K562 (cell line): ENCODE data around the gene MAP3K6. TPM values are rescaled to one million over a fixed set of nuclear protein-coding genes. Genes with fewer than 3 reads are reported as not detected.

ENCODE experiments used
- ATAC-seq: fragments of 200-7000 bp; cut with Tn5 transposase; 3 replicates; pipeline ENCODE4 v1.9.1; 2020; ENCODE audit warnings: moderate library complexity
- BruUV-seq: library from RNA; stranded (reverse); fragments of 400-500 nt; replicated peaks from 2 replicates; lab custom pipeline; 2021; lab: Mats Ljungman, UMichigan
- CTCF ChIA-PET: fragments of 300-600 bp; formaldehyde crosslinking; extraction: SDS; loops from one replicate; lab custom pipeline; 2021; ENCODE audit warnings: low intra/inter-chr PET ratio; lab: Yijun Ruan, JAX
- POLR2A ChIA-PET: fragments of 300-600, 350-650 bp; sonication (Branson Sonifier 250); formaldehyde crosslinking; extraction: SDS; loops from one replicate; lab custom pipeline; 2021; ENCODE audit warnings: antibody characterized with exemption, inconsistent platforms; lab: Yijun Ruan, JAX
- DNase-seq, 4 experiments: peaks; one replicate each; pipeline versions ENCODE4 v3.0.0 to v3.0.0-alpha.2; 2011 to 2018; ENCODE audit warnings: low spot score in 3 of 4, mixed read lengths in 3 of 4; ENCODE audit errors: extremely low read depth in 1 of 4
- FAIRE-seq: peaks from 2 replicates; lab custom pipeline; 2011; peaks lifted over from hg19 to GRCh38; lab: Jason Lieb, UNC
- H2AFZ ChIP-seq: 2 replicates; pipeline ENCODE4 v1.6.0; 2011; ENCODE audit warnings: low read depth, low read length, control low read depth, inconsistent platforms
- H3K27ac ChIP-seq: fragments of 200-600 bp; 3 replicates; pipeline ENCODE4 v1.8.0; 2011; ENCODE audit warnings: low read depth, mild to moderate bottlenecking, control low read depth, inconsistent platforms, low read length, moderate library complexity, mixed read lengths; ENCODE audit errors: extremely low read depth
- H3K27me3 ChIP-seq, 2 experiments: fragments of 300-600 bp in 1 of 2; 2 replicates in 1 of 2; 3 replicates in 1 of 2; pipeline versions ENCODE4 v1.6.0 to v1.8.0; 2011; ENCODE audit warnings: inconsistent platforms in 2 of 2, low read length in 2 of 2, mild to moderate bottlenecking in 1 of 2, mixed read lengths in 1 of 2, moderate library complexity in 1 of 2; ENCODE audit not compliant: control insufficient read depth in 2 of 2, insufficient read depth in 2 of 2
- H3K36me3 ChIP-seq: fragments of 300-600 bp; 3 replicates; pipeline ENCODE4 v1.8.0; 2011; ENCODE audit warnings: mild to moderate bottlenecking, low read length, inconsistent platforms; ENCODE audit not compliant: control insufficient read depth, insufficient read depth
- H3K4me1 ChIP-seq, 2 experiments: fragments of 200-600 bp in 1 of 2; replicated peaks in 1 of 2; 2 replicates in 1 of 2; 3 replicates in 1 of 2; pipeline versions ENCODE4 v1.5.1 to v1.8.0; 2011; ENCODE audit warnings: inconsistent platforms in 2 of 2, low read length in 2 of 2, mild to moderate bottlenecking in 1 of 2, mixed read lengths in 1 of 2, moderate library complexity in 1 of 2; ENCODE audit not compliant: control insufficient read depth in 2 of 2, insufficient read depth in 2 of 2
- H3K4me2 ChIP-seq: 2 replicates; pipeline ENCODE4 v1.6.1; 2011; ENCODE audit warnings: low read length, control low read depth, inconsistent platforms, mixed read lengths; ENCODE audit not compliant: insufficient read depth
- H3K4me3 ChIP-seq: fragments of 200-600 bp; sonication (generic), shearing (Covaris generic); 2 replicates; pipeline ENCODE4 v1.5.1; 2016; ENCODE audit warnings: control low read depth, inconsistent platforms
- H3K79me2 ChIP-seq: fragments of 200-600 bp; 3 replicates; pipeline ENCODE4 v1.8.0; 2011; ENCODE audit warnings: low read length, inconsistent platforms; ENCODE audit not compliant: control insufficient read depth, insufficient read depth
- H3K9ac ChIP-seq, 2 experiments: 2 replicates each; pipeline versions ENCODE4 v1.6.0 to v1.6.1; 2011; ENCODE audit warnings: low read depth in 2 of 2, low read length in 2 of 2, control low read depth in 1 of 2, inconsistent platforms in 1 of 2, mild to moderate bottlenecking in 1 of 2, mixed read lengths in 1 of 2; ENCODE audit not compliant: insufficient read depth in 1 of 2
- H3K9me1 ChIP-seq: one replicate; pipeline ENCODE4 v1.6.0; 2011; ENCODE audit warnings: inconsistent platforms, mild to moderate bottlenecking, low read length, moderate library complexity; ENCODE audit not compliant: control insufficient read depth, insufficient read depth
- H3K9me3 ChIP-seq: replicated peaks from 2 replicates; pipeline ENCODE4 v1.5.1; 2011; ENCODE audit warnings: low read depth, low read length, inconsistent platforms; ENCODE audit not compliant: control insufficient read depth, insufficient read depth
- H4K20me1 ChIP-seq: replicated peaks from 2 replicates; pipeline ENCODE4 v1.6.1; 2011; ENCODE audit warnings: low read length, inconsistent platforms, mixed read lengths; ENCODE audit not compliant: control insufficient read depth, insufficient read depth
- CBX1 ChIP-seq: sonication (generic); IDR thresholded peaks from 2 replicates; pipeline ENCODE4 v1.6.1; 2016; ENCODE audit warnings: antibody characterized with exemption, low read depth, mild to moderate bottlenecking
- ESRRA ChIP-seq: fragments of 450-650 bp; IDR thresholded peaks from 2 replicates; pipeline ENCODE4 v1.6.1; 2014; ENCODE audit warnings: low read depth, mild to moderate bottlenecking, moderate library complexity, borderline replicate concordance
- NFIC ChIP-seq: fragments of 450-650 bp; IDR thresholded peaks from 2 replicates; pipeline ENCODE4 v1.6.1; 2017; ENCODE audit warnings: mild to moderate bottlenecking, inconsistent platforms
- NRF1 ChIP-seq, 2 experiments: fragments of 450-650 bp; IDR thresholded peaks in 1 of 2; conservative IDR thresholded peaks in 1 of 2; 2 replicates each; pipeline ENCODE4 v1.6.1; 2014; ENCODE audit warnings: mild to moderate bottlenecking in 2 of 2
- SAP30 ChIP-seq: fragments of 200-600 bp; sonication (generic); IDR thresholded peaks from 2 replicates; pipeline ENCODE4 v1.6.1; 2012; ENCODE audit warnings: borderline replicate concordance, low read depth, mild to moderate bottlenecking, moderate library complexity, low read length, control low read depth, inconsistent platforms; ENCODE audit not compliant: insufficient read depth, poor library complexity, severe bottlenecking
- WGBS: fragments of 100-300 bp; shearing (Covaris generic); methylation state at CpG from one replicate; pipeline ENCODE4 v1.1.6; 2016; ENCODE audit warnings: low coverage, mixed read lengths; ENCODE audit not compliant: insufficient coverage; ENCODE audit errors: missing lambda C conversion rate; 5-methylcytosine and 5-hydroxymethylcytosine counted together
- in situ Hi-C: fragments of 300-500 bp; cut with MboI; formaldehyde crosslinking; loops from 4 replicates; pipeline ENCODE4 v1.15.0; 2018; ENCODE audit warnings: inconsistent platforms, mixed read lengths
- intact Hi-C: fragments of 100-400 bp; cut with micrococcal nuclease; formaldehyde crosslinking; loops from 2 replicates; pipeline ENCODE4 v1.14.2; 2022
- polyA plus RNA-seq, 8 experiments: library from polyadenylated mRNA; depleted of rRNA in 4 of 8; stranded (reverse) in 5 of 8; unstranded in 3 of 8; fragments of >200 nt; fragmentation: Nextera tagmentation in 2 of 8; fragmentation: Illumina TruSeq in 1 of 8; extraction: Ambion mirVana in 2 of 8; extraction: Trizol in 1 of 8; gene quantifications; 2 replicates each; pipeline versions ENCODE4 v1.2.1 to v1.2.3, GENCODE V29; 2011 to 2014; ENCODE audit warnings: inconsistent platforms in 1 of 8, missing spikeins in 1 of 8
- total RNA-seq, 7 experiments: library from RNA; depleted of rRNA in 6 of 7; stranded (reverse); fragments of >200 nt in 6 of 7; fragmentation: Illumina TruSeq in 2 of 7; extraction: Trizol in 2 of 7; gene quantifications; 2 replicates each; pipeline versions ENCODE4 v1.2.1 to v1.2.3, GENCODE V29; 2011 to 2021; ENCODE audit warnings: low replicate concordance in 1 of 7

The MAP3K6 gene
- total and polyA plus RNA-seq, 9 of the 15 experiments (the other 6 are each of a cell fraction or from before 2014, with no cell fraction given), result 0.99 to 21.9 (median 7.0) TPM

- intact Hi-C loops, result no loop called here
- peak; percentile 46 for TF ChIP-seq NFIC
- TF ChIP-seq CBX1, result no peak
- peak; percentile 50 for TF ChIP-seq SAP30
- TF ChIP-seq NRF1 (conservative IDR thresholded peaks at IDR 0.05 in 1 of 2, IDR thresholded peaks at IDR 0.05 in 1 of 2), result peak; percentile 26 to 34
- 0 out of 2 replicates have a peak, but pooled peaks have one; percentile 3 for TF ChIP-seq ESRRA
- H3K4me1 ChIP-seq, result peaks cover 15 to 52% of the 10 kb centered on the region in 2 experiments; a peak in 4 of 5 replicates
- H3K79me2 ChIP-seq, result no peaks in the 10 kb centered on the region
- no peak overlapping the region for H3K4me3 ChIP-seq
- FAIRE-seq (no peak), ATAC-seq (peak; percentile 24), DNase-seq (peak in 3 of 4 experiments; percentile 40 to 43 (median 43))
- H3K36me3 ChIP-seq, result peaks cover 8% of the 10 kb centered on the region; the same call in 2 of the 3 replicates
- no peaks in the 10 kb centered on the region for H3K27me3 ChIP-seq
- H3K4me2 ChIP-seq, result peak overlapping the region; percentile 61
- peak overlapping the region; percentile 54 for H3K27ac ChIP-seq
- no peaks in the 10 kb centered on the region for H3K9me3 ChIP-seq
- no peaks in the 10 kb centered on the region for H4K20me1 ChIP-seq
- CTCF ChIA-PET, result interaction anchor here (0.5 to 1.6 kb wide), 2 partner anchors 51 to 132 kb away, joined by 3 to 8 read pairs; no protein-coding TSS in a partner anchor
- H3K9ac ChIP-seq, result peak overlapping the region; percentile 44 to 90; a peak in 3 of 4 replicates
- 44% methylated on average over 8 of the region's 8 CpGs for WGBS
- peak overlapping the region; percentile 96 for H2AFZ ChIP-seq
- H3K9me1 ChIP-seq, result no peaks in the 10 kb centered on the region
- POLR2A ChIA-PET, result interaction anchor here (0.8 to 4.4 kb wide), 8 partner anchors 8 to 19 kb away, joined by 3 to 19 read pairs (median 6); partner anchors contain the start of genes MAP3K6 and SYTL1
- in situ Hi-C loops, result no loop called here
- BruUV-seq, result no TSS peak
These were observed 15.1 kb downstream of the MAP3K6 start for GRCh38 chr1:27351541-27352107.
